Stimulated activated CD8-positive, alpha-beta memory T cell treated with anti-CD3 and anti-CD28 coated beads, Interleukin-4, amount 100 ng/mL, for 48 hours (primary cell): ENCODE measurements around the gene SREBF1.

Source experiments
- DNase-seq: peaks from one replicate; pipeline ENCODE4 v3.0.0-alpha.2; 2020

The SREBF1 gene

DNA sequence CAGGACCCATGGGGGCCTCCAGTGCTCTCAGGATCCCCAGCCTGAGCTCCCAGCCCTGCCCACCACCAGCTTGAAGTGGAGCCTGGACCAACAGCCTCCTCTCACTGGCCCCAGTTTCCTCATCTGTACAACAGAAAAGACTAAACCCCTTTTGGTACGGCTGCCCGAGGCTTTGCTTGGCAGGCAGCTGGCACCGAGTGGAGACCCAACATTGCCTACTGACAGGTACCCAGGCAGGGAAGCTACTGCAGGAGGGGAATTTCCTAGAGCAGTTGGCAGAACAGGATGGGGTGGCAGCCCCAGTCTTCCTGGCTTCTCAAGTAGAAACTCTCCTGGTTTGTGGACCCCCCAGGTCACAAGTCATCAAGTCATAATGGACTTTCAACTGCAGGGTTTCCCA, 14.2 kb downstream of the SREBF1 start:
- no peak for DNase-seq

DNA sequence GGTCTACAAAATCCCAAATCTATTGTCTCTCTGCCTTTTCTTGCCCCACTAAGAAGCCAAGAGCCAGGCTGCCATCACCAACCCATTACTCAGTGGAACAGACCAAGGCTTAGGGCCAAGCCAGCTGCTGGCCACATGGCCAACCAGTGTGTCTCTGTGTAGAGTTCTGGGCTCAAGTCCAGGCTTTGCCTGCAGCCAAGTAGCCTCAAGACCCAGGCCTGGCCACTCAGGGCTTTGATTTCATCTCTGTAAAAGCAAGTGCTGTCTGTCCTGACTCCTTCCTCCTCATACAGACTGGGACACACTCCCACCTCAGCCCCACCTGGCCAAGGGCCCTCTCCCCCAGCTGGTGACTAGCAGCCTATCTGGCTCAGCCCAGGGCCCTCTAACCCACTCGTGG, 14.6 kb downstream of the SREBF1 start:
- DNase-seq: no peak

DNA sequence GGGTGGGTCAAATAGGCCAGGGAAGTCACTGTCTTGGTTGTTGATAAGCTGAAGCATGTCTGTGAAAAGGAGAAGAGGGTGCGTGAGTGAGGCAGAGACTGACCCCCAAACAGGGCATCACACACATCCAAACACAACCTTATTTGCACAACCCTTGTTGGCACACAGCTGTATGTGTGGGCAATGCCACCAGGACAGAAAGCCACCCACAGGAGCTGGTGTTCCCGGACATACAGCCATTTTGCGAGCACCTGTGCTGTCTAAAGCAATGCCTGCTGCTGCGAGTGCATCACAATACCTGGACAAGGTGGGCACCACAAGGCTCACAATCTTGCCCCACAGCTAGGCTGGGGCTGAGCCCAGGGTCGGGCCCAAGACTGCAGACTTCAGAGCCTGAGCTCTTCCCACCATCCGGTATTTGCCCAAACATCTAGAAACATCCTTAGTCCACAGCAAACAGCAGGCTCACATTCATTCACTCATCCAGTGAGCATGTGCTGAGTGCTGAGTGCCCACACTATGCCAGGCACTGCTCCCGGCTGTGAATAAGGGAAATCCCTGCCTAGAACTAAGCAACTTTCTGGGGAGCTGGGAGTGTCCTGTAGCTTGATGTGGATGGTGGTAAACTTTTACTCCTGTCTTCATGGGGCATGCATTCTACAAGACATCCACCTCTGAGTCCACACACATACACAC, 16.2 kb downstream of the SREBF1 start:
- no peak for DNase-seq

DNA sequence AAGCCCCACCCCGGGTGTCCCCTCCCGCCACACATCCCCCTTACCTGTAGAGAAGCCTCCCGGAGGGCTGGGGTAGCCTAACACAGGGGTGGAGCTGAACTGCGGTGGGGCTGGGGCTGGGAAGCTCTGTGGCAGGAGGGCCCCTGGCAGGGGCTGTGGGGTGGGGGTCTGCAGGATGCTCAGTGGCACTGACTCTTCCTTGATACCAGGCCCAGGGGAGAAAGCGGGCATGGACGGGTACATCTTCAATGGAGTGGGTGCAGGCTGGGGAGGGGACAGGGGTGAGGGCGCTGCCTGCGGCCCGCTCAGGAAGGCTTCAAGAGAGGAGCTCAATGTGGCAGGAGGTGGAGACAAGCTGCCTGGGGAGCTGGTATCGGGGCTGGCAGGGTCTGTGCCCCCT, 16.7 kb downstream of the SREBF1 start:
- DNase-seq: no peak

DNA sequence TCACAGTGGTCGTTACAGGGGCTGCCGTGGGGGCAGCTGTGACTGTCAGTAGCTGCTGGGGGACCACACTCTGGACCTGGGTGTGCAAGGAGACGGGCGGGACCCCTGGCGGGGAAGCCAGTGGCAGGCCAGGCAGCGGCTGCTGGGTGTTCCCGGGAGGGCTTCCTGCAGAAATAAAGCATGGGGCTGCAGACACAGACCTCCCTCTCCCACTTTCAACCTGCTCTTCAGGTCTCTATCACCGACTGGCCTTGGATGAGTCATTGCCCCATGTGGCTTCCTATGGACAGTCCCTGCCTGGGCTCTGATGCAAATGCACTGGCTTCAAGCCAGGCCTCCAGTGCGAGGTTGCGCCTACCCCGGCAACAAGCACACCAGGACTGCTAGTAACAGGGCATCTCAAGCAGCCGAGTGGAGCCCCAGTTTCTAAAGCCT, 17.2 kb downstream of the SREBF1 start:
- DNase-seq: peak; percentile 86

DNA sequence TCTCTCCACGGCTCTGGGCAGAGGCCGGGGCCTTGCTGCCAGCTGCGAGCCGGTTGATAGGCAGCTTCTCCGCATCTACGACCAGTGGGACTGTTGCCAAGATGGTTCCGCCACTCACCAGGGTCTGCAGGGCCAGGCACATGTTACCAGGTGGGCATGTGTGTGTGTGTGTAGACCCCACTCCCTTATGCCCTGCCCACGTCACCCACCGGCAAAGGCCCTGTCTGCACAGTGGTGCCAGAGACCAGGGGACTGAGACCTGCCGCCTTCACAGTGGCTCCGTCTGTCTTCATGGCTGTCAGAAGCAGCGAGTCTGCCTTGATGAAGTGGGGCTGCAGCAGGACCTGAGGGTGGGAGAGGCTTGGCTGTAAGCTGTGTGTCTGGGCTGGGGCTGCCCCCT, 17.7 kb downstream of the SREBF1 start:
- no peak for DNase-seq

DNA sequence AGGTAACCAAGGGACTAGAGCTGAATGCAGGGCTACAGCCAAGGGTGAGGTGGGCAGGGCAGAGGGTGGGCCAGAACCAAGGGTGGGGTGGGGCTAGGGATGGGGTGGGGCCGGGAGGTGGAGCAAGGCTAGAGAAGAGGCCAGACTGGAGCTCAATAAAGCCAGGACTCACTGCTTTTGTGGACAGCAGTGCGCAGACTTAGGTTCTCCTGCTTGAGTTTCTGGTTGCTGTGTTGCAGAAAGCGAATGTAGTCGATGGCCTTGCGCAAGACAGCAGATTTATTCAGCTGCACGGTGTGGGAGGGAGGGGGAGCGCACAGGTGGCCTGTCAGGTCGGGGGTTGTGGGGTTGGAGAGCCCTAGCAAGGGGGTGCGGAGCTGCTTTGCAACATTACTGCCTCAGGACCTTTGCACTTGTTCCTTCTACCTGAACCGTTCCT, 18.7 kb downstream of the SREBF1 start:
- DNase-seq: no peak

DNA sequence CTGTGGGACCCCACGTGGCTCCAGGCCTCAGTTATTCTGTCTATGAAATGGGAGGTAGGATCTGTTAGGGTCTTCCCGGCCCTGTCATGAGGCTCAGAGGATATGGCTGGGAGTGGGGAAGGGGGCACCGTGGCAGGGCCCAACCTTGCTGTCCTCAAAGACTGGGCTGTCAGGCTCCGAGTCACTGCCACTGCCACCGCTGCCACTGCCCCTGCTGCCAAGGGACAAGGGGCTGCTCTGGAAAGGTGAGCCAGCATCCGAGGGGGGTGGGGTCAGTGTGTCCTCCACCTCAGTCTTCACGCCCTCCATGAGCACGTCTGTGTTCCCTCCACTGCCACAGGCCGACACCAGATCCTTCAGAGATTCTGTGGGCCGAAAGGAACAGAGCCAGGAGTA, 19.2 kb downstream of the SREBF1 start:
- DNase-seq: no peak

DNA sequence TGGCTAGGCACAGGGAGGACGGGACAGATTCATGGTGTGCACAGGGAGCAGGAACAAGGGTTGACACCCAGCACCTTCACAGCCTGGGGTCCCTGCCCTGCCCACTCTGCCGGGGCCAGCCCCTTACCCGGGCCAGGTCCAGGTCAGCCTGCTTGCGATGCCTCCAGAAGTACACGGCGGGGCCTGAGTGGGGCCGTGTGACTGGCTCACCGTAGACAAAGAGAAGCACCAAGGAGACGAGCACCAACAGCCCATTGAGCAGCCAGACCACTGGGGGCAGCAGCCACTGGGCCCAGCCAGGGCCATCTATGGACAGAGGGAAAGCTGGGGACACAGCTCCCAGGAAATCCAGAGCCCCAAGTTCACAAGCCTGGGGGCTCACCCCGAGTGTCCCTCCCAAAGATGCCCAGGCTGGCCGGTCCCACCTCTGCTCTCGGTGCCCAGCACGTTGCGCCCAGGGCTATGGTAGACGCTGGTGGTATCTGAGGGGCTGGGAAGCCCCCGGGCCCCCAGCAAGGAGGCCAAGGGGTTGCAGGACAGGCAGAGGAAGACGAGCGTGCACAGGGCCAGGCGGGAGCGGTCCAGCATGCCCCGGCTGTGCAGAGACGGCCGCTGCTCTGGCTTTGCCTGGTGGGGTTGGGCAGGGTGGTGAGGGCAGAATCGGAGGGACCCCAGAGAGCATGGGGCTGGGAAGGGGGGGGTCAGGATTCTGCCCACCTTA, 19.8 kb downstream of the SREBF1 start:
- DNase-seq: no peak

DNA sequence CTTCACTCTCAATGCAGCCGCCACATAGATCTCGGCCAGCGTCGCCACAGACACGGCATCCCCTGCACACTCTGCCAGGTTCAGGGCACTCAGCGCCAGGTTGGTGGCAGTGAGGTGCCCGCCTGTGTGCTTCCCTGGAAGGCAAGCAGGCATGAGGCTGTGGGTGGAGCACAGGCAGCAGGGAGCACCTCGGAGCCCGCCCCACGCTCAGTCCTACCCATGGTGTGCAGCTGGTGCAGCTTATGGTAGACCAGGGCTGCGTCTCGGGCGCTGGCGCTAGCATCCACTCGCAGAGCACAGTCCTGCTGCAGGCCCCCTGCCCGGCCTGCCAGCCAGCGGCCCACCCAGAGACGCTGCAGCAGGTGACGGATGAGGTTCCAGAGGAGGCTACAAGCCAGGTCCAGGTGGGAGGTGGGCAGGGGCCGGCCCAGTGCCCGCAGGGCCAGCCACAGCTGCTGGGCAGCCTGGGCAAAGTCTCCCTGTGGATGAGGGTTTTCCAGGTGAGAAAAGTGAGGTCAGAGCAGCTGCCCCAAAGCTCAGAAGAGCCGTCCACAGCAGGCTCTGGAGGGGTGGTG, 20.5 kb downstream of the SREBF1 start:
- no peak for DNase-seq

DNA sequence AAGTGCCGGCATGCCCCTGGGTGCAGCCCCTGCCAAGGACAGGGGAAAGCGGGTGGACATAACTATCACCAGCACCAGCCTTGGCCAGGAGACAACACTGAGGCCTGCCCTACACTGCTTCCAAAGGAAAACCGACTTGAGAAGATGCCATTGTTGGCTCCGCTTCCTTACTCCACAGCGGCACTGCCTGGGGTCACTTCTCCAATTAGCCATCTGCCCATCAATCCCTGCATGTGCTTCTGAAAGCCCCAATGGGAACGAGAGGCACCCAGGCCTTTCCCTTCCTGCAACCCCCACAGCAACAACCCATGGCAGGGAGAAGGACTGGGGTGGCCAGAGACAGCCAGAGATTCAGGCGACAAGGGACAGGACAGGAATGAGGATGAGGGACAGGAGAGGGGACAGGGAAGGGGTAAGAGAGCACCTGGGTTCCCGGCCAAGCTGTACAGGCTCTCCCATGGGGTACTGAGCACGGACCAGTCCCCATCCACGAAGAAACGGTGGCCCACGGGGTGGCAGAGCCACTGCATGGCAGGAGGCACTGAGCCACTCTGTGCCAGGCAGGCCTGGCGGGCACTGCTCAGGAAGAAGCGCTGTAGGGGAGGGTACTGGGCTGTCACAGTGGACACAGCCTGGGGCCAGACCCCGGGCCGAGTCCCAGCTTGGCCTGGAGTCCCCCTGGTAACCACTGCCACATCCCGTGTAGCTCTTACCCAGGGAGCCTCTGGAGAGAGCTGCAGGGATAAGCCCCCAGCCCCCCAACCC, 21.2 kb downstream of the SREBF1 start:
- DNase-seq: no peak

DNA sequence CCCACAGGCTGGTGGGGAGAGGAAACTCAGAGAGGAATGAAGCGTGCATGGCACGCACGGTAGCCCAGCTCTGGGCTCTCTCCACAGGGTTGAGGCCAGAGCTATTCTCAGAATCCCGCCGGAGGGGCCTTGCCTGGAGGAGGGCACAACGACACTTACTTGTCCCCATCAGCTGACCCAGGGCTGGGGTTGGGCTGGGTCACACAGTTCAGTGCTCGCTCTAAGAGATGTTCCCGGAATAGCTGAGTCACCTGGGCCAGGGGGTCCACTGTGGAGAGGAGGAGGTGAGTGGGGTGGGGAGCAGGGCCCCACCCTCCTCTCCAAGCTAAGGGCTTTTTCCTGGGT, 21.8 kb downstream of the SREBF1 start:
- DNase-seq: no peak

DNA sequence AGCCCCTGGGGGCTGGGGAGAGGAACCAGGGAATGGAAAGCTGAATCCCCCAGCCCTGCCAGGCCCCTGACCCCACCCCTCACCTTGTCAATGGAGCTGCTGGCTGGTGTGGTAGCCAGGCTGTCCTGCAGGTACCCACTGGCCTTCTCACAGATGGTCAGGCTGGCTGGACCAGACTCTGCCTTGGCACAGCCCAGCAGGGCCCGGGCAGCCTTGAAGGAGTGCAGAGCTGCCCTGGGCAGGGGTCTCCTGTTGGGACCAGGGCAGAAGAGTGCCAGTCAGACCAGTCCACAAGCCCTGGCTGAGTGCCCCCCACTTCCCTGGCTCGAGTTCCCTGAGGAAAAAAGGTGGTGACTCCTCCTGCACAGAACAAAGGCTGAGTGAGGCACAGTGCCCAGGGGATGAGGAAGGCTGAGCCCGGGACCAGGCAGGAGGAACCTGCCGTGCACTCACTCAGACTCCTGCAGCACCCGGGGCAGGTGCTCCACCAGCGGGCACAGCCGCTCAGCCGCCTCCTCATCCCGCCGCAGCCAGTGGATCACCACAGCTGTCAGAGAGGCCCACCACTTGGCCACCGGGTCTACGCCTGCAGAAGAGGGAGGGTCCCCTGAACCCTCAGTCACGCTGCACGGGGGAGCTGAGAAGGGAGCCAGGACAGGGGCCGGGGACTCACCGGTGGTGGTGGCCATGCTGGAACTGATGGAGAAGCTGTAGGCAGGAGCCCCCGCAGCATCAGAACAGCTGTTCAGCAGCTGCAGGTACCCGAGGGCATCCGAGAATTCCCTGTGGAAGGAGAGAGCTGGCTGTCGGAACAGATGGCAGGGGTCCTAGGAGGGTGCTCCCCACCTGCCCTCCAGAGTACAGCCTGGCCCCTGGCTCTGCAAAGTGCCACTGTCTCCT, 22.4 kb downstream of the SREBF1 start:
- no peak for DNase-seq

DNA sequence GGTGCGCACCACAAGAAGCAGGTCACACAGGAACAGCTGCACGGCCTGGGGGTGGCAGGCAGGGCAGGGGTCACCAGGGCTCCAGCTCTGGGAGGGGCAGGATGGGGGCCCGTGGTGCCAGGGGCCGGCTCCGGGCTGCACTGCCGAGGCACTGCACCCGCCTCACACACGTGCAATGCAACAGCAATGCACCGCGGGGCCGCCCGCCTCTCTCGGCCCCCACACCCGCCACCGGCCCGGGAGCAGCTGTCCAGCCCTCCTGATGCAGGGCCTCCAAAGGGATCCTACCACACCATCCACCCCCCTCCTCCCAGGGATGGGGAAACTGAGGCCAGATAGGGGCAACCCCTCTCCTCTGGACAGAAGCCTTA, 23.1 kb downstream of the SREBF1 start:
- no peak for DNase-seq

DNA sequence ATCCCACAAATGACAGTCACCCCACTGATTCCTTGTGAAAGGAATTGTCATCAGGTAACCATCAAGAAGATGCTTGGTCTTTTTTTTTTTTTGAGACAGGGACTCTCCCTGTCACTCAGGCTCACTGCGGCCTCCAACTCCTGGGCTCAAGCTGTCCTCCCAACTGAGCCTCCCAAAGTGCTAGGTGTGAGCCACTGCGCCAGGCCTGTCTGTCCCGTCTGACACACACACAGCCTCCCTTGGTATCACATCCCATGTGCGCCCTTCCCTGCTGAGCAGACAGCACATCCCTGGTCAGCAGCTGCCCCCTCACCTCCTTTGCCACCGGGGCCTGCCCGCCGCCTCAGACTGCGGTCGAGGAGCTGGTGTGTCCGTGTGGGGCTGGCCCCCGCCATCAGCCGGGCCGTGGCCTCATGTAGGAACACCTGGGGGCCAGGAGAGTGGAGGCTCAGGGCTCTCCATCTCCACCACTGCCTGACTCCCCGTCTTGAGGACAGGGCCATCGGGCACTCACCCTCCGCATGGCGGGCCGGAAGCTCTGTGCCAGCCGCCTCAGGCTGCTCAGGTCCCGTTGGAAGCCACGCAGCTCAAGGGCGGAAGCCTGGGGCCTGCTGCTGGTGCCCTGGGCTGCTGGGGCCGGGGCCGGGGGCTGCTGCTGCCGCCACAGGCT, 23.6 kb downstream of the SREBF1 start:
- no peak for DNase-seq

DNA sequence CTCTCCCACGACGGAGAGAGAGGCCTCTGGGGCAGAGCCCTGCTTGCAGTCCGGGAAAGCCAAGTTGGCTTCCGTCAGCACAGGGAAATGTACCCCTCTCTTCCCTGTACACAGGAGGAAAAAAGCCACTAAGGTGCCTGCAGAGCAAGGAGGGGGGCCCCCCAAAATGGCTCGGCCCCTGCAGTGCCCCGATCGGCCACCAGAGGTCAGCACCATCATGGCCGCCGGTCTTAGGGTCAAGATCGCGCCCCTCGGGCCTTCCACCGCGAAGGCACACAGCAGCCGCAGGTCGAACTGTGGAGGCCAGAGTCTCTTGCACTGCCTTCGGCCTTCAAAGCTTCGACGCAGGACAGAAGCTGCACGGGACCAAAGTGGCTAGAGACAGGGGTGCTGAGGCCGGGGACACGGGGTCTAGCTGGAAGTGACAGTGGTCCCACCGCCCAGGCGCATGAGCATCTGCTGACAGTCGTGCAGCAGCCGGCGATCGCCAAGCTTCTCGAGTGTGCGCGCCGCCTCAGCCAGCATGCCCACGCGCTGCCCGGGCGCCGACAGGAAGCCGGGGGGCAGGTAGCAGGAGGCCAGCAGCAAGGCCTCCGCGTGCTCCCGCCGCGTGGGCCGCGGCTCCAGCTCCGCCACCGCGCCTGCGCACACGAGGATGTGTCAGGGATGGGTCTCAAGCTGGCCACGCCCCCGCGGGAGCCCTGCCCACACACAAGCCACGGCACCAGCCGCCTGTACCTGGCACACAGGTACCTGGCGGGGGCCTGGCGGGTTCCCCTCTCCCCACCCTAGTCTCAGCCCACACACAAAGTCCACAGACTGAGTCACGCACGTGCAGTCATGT, 24.4 kb downstream of the SREBF1 start:
- peak; percentile 87 for DNase-seq

DNA sequence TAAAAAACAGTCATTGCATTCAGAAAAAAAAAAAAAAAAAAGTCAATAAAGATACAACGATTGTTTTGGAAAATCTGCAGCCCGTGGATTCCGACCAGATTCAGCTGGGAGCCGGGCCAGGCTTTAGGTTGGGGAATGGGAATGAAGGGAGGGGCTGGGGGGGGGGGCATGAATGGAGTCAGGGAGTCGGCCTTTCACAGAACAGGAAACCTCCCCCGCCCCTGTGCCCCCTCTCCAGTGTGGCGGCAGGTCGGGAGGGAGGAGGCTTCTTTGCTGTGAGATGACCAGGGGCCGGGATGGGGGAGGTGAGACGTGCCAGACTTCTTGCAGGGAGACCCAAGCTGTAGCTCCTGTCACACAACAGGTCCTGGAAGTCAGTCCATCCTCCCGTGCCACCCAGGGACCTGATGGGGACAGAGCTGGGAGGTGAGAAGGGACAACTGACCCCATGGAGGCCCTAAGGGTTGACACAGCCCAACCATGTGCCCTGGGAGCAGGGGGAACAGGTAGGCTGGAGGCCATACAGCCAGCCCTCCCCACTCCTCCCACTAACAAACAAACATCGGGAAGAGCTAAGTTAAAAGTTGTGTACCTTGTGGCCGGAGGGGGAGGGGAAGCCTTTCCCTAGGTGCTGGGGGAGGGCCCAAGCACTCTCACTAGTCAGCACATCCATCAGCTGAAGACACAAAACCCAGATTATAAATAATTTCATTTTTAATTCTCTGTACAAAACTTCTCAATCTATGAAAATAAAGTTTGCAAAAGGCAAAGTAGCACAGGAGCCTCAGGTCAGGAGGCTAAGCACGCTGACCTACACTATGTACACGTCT, 25.2 kb downstream of the SREBF1 start:
- DNase-seq: no peak

DNA sequence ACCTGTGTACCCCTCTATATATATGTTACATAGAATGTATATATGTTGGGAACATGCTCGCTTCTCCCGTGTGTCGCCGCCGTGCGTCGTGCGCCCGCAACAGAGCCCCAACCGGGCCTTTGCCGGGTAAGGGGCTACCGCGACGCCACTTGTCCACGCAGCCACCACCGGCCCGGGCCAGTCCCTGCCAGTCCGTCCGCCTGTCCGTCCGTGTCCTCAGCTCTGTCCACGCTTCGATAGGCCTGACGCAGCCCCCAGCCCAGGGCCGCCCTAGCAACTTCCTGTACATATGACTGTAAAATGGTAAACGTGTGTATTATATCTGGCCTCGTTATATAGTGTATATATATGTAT, 25.9 kb downstream of the SREBF1 start:
- DNase-seq: no peak

DNA sequence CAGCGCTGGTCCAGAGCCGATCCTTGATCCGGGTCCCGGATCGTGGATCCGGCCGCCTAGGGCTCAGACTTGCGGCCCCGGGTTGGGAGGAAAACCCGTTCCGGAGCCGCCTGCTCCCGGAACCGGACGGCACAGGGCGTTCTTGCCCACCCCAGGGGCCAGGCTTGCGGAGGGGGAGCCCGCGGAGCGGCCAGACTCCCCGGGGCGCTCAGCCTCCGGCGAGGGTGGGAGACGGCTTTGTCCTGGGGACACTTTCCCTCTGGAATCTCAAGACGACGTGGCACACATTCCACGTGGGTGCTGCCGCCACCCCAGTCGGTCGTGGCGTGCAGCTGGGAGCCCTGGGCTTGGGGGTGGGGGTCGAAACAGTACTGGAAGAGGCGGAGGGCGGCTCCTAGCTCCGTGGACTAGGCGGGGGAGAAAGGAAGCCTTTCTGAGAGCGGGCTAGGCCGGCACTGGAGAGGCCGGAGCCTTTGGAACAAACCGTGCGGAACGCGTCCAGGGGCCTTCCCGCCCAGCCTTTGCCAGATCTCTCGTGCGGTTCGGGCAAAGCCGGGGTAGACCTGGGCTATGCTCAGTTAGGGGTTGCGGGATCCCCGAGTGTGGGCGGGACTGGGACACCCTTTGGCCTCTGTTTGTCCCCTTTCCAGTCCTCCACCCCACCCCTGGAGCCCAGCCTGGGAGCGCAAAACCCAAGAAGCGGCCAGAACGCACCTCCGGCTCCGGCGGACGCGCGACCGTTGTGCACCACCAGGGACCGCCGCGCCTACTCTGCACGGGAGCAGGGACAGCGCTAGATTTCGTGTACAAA, 26.5 kb downstream of the SREBF1 start:
- DNase-seq: no peak
